H9 (cell line): Measurements from ENCODE around the gene DFFB. TPM values are rescaled to one million over a fixed set of nuclear protein-coding genes. Genes with fewer than 3 reads are reported as not detected.

Source experiments
- DNase-seq: peaks from one replicate; pipeline ENCODE4 v3.0.0-alpha.2; 2017
- H2AFZ ChIP-seq: one replicate; pipeline ENCODE4 v1.6.1; 2013; ENCODE audit warnings: mild to moderate bottlenecking, low read length, control low read depth, moderate library complexity
- H2AK5ac ChIP-seq: 2 replicates; pipeline ENCODE4 v1.6.1; 2013; ENCODE audit warnings: low read length, control low read depth, mixed read lengths; ENCODE audit not compliant: insufficient read length
- H2BK120ac ChIP-seq: one replicate; pipeline ENCODE4 v1.6.1; 2013; ENCODE audit warnings: low read depth, mild to moderate bottlenecking, low read length, control low read depth, inconsistent platforms; ENCODE audit not compliant: poor library complexity, severe bottlenecking
- H2BK12ac ChIP-seq: 2 replicates; pipeline ENCODE4 v1.6.1; 2013; ENCODE audit warnings: low read length, control low read depth, mixed read lengths, low read depth; ENCODE audit not compliant: insufficient read length
- H2BK15ac ChIP-seq: 2 replicates; pipeline ENCODE4 v1.6.1; 2013; ENCODE audit warnings: low read depth, low read length, control low read depth
- H2BK20ac ChIP-seq: one replicate; pipeline ENCODE4 v1.6.1; 2013; ENCODE audit warnings: low read depth, mild to moderate bottlenecking, low read length, control low read depth, inconsistent platforms; ENCODE audit not compliant: poor library complexity, severe bottlenecking
- H2BK5ac ChIP-seq: 2 replicates; pipeline ENCODE4 v1.6.1; 2013; ENCODE audit warnings: low read length, control low read depth, mixed read lengths; ENCODE audit not compliant: insufficient read length
- H3K14ac ChIP-seq: 2 replicates; pipeline ENCODE4 v1.6.1; 2013; ENCODE audit warnings: low read length, control low read depth; ENCODE audit not compliant: insufficient read depth
- H3K18ac ChIP-seq: 2 replicates; pipeline ENCODE4 v1.6.1; 2013; ENCODE audit warnings: low read depth, mild to moderate bottlenecking, mixed read lengths, low read length, control low read depth; ENCODE audit not compliant: insufficient read length
- H3K23ac ChIP-seq: 2 replicates; pipeline ENCODE4 v1.6.1; 2013; ENCODE audit warnings: low read length, control low read depth, mixed read lengths, low read depth; ENCODE audit not compliant: insufficient read length
- H3K23me2 ChIP-seq: 2 replicates; pipeline ENCODE4 v1.6.1; 2013; ENCODE audit warnings: low read depth, mild to moderate bottlenecking, mixed read lengths, low read length, control low read depth; ENCODE audit not compliant: insufficient read length, poor library complexity, severe bottlenecking
- H3K27ac ChIP-seq: 2 replicates; pipeline ENCODE4 v1.5.1; 2013; ENCODE audit warnings: low read length, control low read depth, mixed read lengths, low read depth; ENCODE audit not compliant: insufficient read length
- H3K27me3 ChIP-seq: 2 replicates; pipeline ENCODE4 v1.6.1; 2013; ENCODE audit warnings: low read length, control low read depth, inconsistent platforms; ENCODE audit not compliant: insufficient read depth
- H3K4ac ChIP-seq: 2 replicates; pipeline ENCODE4 v1.6.1; 2013; ENCODE audit warnings: low read depth, mild to moderate bottlenecking, control low read depth, inconsistent platforms, low read length, moderate library complexity
- H3K4me1 ChIP-seq: 2 replicates; pipeline ENCODE4 v1.6.1; 2013; ENCODE audit warnings: low read length, control low read depth, inconsistent platforms; ENCODE audit not compliant: insufficient read depth
- H3K4me2 ChIP-seq: 2 replicates; pipeline ENCODE4 v1.6.1; 2013; ENCODE audit warnings: low read length, control low read depth, mixed read lengths; ENCODE audit not compliant: insufficient read length, insufficient read depth
- H3K56ac ChIP-seq: 2 replicates; pipeline ENCODE4 v1.6.1; 2013; ENCODE audit warnings: low read depth, mild to moderate bottlenecking, mixed read lengths, low read length, control low read depth; ENCODE audit not compliant: insufficient read length
- H3K79me1 ChIP-seq: 2 replicates; pipeline ENCODE4 v1.6.1; 2013; ENCODE audit warnings: low read depth, mild to moderate bottlenecking, moderate library complexity, low read length, control low read depth, inconsistent platforms; ENCODE audit not compliant: insufficient read depth, poor library complexity, severe bottlenecking
- H3K79me2 ChIP-seq: 2 replicates; pipeline ENCODE4 v1.6.1; 2013; ENCODE audit warnings: low read length, control low read depth, inconsistent platforms; ENCODE audit not compliant: insufficient read depth
- H3K9ac ChIP-seq: 2 replicates; pipeline ENCODE4 v1.6.1; 2013; ENCODE audit warnings: low read length, control low read depth, mixed read lengths; ENCODE audit not compliant: insufficient read length; ENCODE audit errors: extremely low read depth
- H3K9me3 ChIP-seq: one replicate; pipeline ENCODE4 v1.6.1; 2013; ENCODE audit warnings: low read depth, low read length, inconsistent platforms; ENCODE audit not compliant: control insufficient read depth
- H3T11ph ChIP-seq: one replicate; pipeline ENCODE4 v1.6.1; 2013; ENCODE audit warnings: mild to moderate bottlenecking, low read length, control low read depth, inconsistent platforms
- H4K20me1 ChIP-seq: one replicate; pipeline ENCODE4 v1.6.1; 2013; ENCODE audit not compliant: control insufficient read depth, insufficient read length, insufficient read depth
- H4K5ac ChIP-seq: 2 replicates; pipeline ENCODE4 v1.6.1; 2013; ENCODE audit warnings: low read depth, mild to moderate bottlenecking, mixed read lengths, low read length, control low read depth; ENCODE audit not compliant: insufficient read length
- H4K8ac ChIP-seq: replicated peaks from 2 replicates; pipeline ENCODE4 v1.6.1; 2013; ENCODE audit warnings: low read length, control low read depth, mixed read lengths, low read depth; ENCODE audit not compliant: insufficient read length
- H4K91ac ChIP-seq: 2 replicates; pipeline ENCODE4 v1.6.1; 2013; ENCODE audit warnings: low read depth, mild to moderate bottlenecking, moderate library complexity, mixed read lengths, low read length, control low read depth; ENCODE audit not compliant: insufficient read length
- H3K27ac Mint-ChIP-seq, 3 experiments: 2 replicates in 2 of 3; 3 replicates in 1 of 3; pipeline ENCODE4 v1.8.0; 2020 to 2021; ENCODE audit warnings: mixed read lengths in 3 of 3, mild to moderate bottlenecking in 1 of 3, moderate library complexity in 1 of 3
- H3K27me3 Mint-ChIP-seq: 2 replicates; pipeline ENCODE4 v1.8.0; 2021; ENCODE audit warnings: low read depth, mild to moderate bottlenecking, moderate library complexity, mixed read lengths
- H3K36me3 Mint-ChIP-seq, 3 experiments: 2 replicates in 2 of 3; 3 replicates in 1 of 3; pipeline ENCODE4 v1.8.0; 2020 to 2021; ENCODE audit warnings: low read depth in 3 of 3, mixed read lengths in 3 of 3; ENCODE audit not compliant: insufficient read depth in 1 of 3
- H3K4me1 Mint-ChIP-seq, 2 experiments: 2 replicates each; pipeline ENCODE4 v1.8.0; 2020; ENCODE audit warnings: mixed read lengths in 2 of 2
- H3K4me3 Mint-ChIP-seq, 2 experiments: 2 replicates in 1 of 2; 3 replicates in 1 of 2; pipeline ENCODE4 v1.8.0; 2020 to 2021; ENCODE audit warnings: mild to moderate bottlenecking in 2 of 2, mixed read lengths in 2 of 2, moderate library complexity in 1 of 2
- H3K9me3 Mint-ChIP-seq, 2 experiments: 2 replicates in 1 of 2; 3 replicates in 1 of 2; pipeline ENCODE4 v1.8.0; 2020; ENCODE audit warnings: mild to moderate bottlenecking in 2 of 2, mixed read lengths in 2 of 2, moderate library complexity in 1 of 2
- WGBS: extraction: QIAGEN DNeasy Blood & Tissue Kit; methylation state at CpG from one replicate; pipeline ENCODE4 v1.1.7; 2013; ENCODE audit warnings: missing lambda C conversion rate, low lambda C conversion rate, mixed read lengths; ENCODE audit not compliant: insufficient read length; ENCODE audit errors: extremely low coverage; 5-methylcytosine and 5-hydroxymethylcytosine counted together
- total RNA-seq: library from RNA; stranded (reverse); gene quantifications from 2 replicates; pipeline ENCODE4 v1.2.1, GENCODE V29; 2021
- TF ChIP-seq, protein P1 (sequence below): fragments of 200-600 bp; sonication (generic); conservative IDR thresholded peaks from 3 replicates; pipeline ENCODE4 v1.8.0; 2021; ENCODE audit warnings: antibody characterized with exemption, mild to moderate bottlenecking

DFFB gene
- total RNA-seq, 1 experiment from 2014 or later: 9.7 TPM

DNA sequence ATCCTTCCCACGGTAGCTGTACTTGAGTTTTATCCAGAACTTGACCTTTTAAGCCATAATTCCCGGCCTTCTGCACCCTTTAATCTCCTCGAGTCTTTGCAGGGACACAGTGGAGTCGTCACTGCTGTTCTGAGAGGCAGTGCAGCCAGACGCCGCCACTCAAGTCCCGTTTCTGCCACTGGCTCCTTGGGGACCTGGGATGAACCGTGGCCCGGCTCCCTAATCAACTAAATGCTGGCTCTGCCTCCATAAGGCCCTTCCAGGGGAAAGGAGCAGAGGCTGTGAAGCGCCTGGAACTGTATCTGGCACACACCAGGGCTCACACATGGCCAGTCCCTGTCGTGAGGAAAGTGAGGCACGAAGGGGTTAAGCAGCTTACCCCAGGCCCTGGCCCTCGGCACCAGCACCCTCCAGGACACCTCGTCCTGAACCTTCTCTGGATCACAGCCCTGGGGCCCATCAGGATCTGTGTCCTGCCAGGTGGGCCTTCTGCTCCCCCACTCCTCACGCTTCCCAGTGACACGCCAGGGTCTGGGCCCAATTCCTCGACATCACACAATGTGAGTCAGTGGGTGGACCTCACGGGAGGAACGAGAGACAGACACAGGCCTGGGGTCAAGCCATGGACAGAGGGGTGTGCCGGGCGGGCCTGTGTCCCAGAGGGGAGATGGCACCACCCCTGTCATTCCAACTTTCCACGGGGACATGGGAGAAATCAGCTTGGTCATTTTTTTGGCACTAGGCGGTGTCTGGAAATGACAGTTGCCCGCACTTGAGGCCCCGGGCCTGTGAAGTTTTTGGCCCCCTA lies 66.3 kb downstream of the DFFB start:
- no peak overlapping the region for H2BK12ac ChIP-seq
- no peak overlapping the region for H3K9ac ChIP-seq
- H3K14ac ChIP-seq: no peak overlapping the region
- no peak overlapping the region; the same call in 1 of the 2 replicates for H2BK15ac ChIP-seq
- no peak overlapping the region for H2BK5ac ChIP-seq
- no peak overlapping the region for H3K23ac ChIP-seq
- no peak overlapping the region for H4K5ac ChIP-seq
- no peaks in the 10 kb centered on the region for H3K79me2 ChIP-seq
- H3K4ac ChIP-seq: no peak overlapping the region
- no peak overlapping the region for H2BK120ac ChIP-seq
- no peaks in the 10 kb centered on the region for H4K20me1 ChIP-seq
- H3K56ac ChIP-seq: no peak overlapping the region
- no peaks in the 10 kb centered on the region for H3K79me1 ChIP-seq
- no peak overlapping the region for H4K91ac ChIP-seq
- H4K8ac ChIP-seq: no peak overlapping the region
- H2BK20ac ChIP-seq: no peak overlapping the region
- no peaks in the 10 kb centered on the region for H3K23me2 ChIP-seq
- H3K27ac Mint-ChIP-seq: peak overlapping the region in 1 of 3 experiments; percentile 84; a peak in 2 of 7 replicates
- H2AK5ac ChIP-seq: no peak overlapping the region
- H3K4me3 Mint-ChIP-seq: no peak overlapping the region; a peak in 1 of 5 replicates
- peaks cover 0 to under 1% of the 10 kb centered on the region in 2 experiments; a peak in 3 of 5 replicates for H3K9me3 Mint-ChIP-seq
- no peak overlapping the region for H3K27ac ChIP-seq
- peaks cover 0 to 7% of the 10 kb centered on the region in 2 experiments; a peak in 2 of 4 replicates for H3K4me1 Mint-ChIP-seq
- H3K36me3 Mint-ChIP-seq: no peaks in the 10 kb centered on the region
- H3K27me3 Mint-ChIP-seq: peaks cover under 1% of the 10 kb centered on the region; the same call in 1 of the 2 replicates
- H3K9me3 ChIP-seq: no peaks in the 10 kb centered on the region
- no peak overlapping the region for H3K4me2 ChIP-seq
- TF ChIP-seq, protein P1, sequence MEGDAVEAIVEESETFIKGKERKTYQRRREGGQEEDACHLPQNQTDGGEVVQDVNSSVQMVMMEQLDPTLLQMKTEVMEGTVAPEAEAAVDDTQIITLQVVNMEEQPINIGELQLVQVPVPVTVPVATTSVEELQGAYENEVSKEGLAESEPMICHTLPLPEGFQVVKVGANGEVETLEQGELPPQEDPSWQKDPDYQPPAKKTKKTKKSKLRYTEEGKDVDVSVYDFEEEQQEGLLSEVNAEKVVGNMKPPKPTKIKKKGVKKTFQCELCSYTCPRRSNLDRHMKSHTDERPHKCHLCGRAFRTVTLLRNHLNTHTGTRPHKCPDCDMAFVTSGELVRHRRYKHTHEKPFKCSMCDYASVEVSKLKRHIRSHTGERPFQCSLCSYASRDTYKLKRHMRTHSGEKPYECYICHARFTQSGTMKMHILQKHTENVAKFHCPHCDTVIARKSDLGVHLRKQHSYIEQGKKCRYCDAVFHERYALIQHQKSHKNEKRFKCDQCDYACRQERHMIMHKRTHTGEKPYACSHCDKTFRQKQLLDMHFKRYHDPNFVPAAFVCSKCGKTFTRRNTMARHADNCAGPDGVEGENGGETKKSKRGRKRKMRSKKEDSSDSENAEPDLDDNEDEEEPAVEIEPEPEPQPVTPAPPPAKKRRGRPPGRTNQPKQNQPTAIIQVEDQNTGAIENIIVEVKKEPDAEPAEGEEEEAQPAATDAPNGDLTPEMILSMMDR: no peak
- no peak for DNase-seq
- H3T11ph ChIP-seq: no peak overlapping the region
- WGBS: no CpG with 5 or more reads among the region's 25 CpGs
- H2AFZ ChIP-seq: no peak overlapping the region
- no peak overlapping the region for H3K18ac ChIP-seq
- H3K4me1 ChIP-seq: no peaks in the 10 kb centered on the region
- H3K27me3 ChIP-seq: no peaks in the 10 kb centered on the region
